Right renal cortex interstitium (tissue), 3 donors: ENCODE data around the gene MTERF4. TPM values are rescaled to one million over a fixed set of nuclear protein-coding genes. Genes with fewer than 3 reads are reported as not detected.

Experiments
- DNase-seq, 3 donors: peaks; one replicate each; pipeline ENCODE4 v3.0.0-alpha.2; 2013; ENCODE audit warnings: low read depth in 3 of 3, low spot score in 2 of 3
- polyA plus RNA-seq, 3 donors: library from polyadenylated mRNA; unstranded; fragments of 120-200 nt; gene quantifications; one replicate each; pipeline ENCODE4 v1.2.1, GENCODE V29; 2013; ENCODE audit not compliant: insufficient read length in 3 of 3

The MTERF4 gene
- polyA plus RNA-seq, 3 donors = 61.5 to 74.3 (median 64.1) TPM

DNA sequence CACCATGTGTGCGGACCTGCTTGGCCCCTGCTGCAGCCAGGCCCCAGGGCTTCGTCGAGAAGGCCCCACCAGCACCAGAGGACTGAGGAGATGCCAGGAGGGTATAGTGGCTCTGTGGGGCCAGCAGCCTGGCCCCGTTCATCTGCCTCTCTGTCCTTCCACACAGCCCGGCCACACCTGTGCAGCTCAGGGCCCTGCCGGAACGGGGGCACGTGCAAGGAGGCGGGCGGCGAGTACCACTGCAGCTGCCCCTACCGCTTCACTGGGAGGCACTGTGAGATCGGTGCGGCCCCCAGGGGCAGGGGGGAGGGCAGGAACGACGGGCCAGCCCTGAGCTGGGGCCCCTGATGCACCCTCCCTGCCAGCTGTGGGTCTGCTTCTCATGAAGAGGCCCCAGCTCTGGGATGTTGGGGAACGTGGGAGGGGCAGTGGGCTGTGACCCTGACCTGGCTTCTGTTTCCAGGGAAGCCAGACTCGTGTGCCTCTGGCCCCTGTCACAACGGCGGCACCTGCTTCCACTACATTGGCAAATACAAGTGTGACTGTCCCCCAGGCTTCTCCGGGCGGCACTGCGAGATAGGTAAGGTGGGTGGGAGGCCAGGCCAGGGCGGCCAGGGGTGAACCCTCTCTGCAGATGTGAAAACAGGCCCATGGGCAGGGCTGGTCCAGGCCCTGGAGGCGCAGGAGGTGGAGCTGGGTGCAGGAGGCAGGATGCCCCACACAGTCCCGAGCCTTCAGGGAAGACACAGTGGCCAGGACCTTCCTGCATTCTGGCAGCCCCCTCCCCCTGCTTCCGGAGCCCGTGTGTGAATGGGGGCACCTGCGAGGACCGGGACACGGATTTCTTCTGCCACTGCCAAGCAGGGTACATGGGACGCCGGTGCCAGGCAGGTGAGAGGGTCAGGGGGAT is 50.3 kb downstream of the MTERF4 start:
- no peak for DNase-seq

DNA sequence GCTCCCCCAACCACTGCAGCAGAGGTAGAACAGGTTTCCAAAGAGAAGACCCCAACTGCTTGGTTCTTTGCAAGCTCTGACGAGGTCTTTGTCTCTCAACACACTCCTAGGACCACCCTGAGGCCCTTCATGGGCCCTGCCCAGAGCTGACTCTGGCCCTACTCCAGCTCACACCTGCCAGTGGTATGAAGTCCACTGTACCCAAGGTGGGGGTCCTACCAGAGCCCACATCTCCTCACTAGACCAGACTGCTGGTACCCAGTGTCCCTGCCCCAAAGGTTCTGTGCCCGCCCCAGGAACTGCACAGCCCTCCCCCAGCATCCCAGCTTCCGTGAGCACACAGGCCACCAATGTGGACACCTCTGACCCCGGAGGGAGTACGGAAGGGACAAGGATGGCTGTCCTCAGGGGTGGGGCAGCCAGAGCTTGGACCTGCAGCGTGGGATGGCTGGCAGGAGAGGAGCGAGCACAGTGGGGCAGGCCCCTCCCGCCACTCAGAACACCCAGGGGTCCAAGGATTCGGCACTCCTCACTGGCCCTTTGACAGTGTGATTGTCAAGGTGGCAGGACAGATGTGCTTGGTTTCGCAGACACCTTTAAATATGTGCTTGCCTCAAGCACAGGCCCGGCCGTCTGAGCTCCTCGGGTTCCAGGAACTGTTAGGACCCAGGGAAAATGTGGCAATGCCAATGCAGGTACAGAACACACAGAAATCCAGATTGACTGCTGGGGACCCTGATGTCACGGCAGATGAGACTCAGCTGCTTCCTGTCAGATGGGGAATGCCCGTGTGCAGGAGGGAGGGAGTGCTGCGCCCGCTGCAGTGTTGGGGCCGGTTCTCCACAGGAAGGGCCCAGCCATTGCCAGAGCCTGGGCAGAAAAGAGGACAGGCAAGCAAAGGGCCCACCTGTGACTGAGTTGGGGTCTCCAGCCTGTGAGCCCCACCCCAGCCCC is 51.2 kb downstream of the MTERF4 start:
- no peak for DNase-seq

DNA sequence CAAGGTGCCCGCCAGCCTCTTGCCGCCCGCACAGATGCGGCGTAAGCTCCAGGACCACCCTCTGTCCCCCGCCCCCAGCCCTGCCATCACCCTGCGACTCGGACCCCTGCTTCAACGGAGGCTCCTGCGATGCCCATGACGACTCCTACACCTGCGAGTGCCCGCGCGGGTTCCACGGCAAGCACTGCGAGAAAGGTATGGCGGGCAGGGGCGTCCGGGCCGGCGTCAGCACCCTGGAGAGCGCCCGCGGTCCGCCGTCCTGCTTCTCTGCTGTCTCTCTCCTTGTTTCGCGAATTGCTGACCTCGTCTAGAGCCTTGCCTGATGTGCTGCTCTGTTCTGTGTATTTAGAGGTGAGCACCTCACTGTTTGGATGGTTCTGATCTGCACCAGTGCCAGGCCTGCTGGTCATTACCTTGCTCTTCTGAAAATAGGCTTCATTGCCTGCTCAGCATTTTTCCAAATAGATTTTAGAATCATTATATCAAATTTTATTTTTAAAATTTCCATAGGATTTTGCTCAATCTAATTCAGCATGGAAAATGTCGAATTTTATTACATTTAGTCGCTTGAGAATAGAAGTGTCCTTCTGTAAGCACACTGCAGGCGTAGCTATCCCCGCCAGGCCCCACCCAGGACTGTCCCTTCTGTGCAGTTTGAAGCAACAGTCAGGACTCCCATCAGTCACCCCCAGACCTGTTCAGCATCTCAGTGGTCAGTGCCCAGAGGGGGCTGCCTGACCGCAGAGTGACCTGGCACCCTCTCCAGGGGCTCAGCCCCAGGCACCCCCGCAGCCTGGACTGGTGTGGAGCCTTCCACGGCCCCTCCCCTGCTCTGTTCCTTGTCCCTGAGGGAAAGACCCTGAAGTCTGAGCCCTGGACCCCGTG is 52.1 kb downstream of the MTERF4 start:
- DNase-seq = no peak

DNA sequence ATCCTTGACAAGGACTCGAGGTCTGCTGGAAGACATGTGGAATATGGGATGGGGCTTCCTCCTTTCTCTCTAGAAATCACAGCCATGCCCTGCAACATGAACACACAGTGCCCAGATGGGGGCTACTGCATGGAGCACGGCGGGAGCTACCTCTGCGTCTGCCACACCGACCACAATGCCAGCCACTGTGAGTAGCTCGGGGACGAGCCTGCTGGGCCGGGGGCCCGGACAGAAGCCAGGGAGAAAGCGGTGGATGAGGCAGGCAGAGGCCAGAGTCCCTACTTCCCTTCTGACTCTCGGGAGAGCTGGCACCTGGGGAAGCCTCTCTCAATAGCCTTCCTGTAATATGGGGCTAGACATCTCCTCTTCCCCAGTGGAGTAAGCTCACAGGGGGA is 53.1 kb downstream of the MTERF4 start:
- no peak for DNase-seq

GRCh38 chr2:241048149-241048948 is 53.7 kb downstream of the MTERF4 start:
- no peak for DNase-seq

DNA sequence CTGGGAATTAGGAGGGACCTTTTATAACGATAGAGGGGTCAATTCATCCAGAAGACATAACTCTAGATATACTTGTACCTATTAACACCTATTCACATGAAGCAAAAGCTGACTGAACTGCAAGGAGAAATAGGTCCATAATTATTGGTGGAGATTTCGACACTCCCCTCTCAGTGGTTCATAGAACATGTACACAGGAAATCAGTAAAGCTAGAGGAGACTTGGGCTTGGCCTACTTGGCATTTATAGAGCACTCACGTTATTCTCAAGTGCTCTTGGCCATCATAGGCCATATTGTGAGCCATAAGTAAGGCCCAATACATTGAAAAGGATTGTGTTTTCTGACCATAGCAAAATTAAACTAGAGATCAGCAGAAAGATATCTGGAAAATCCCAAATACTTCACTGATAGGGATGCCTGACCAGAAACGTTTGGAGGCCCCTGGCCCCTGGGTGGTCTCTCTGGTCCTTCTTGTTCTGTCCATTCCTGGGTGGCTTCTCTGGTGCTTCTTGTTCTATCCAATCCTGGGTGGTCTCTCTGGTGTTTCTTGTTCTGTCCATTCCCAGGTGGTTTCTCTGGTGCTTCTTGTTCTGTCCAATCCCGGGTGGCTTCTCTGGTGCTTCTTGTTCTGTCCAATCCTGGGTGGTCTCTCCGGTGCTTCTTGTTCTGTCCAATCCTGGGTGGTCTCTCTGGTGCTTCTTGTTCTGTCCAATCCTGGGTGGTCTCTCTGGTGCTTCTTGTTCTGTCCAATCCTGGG is 54.7 kb downstream of the MTERF4 start:
- DNase-seq = no peak

Other genes starting within 250 kb of the MTERF4 start
- gene AGXT, start 233.5 kb downstream of the MTERF4 start, polyA plus RNA-seq = under 1 TPM in 2 of 3 donors, not detected in 1; 0.04 to 0.15 TPM
- gene MAB21L4, start 206.1 kb downstream of the MTERF4 start, polyA plus RNA-seq = 1 to 10 TPM in 2 of 3 donors, under 1 TPM in 1; 0.76 to 3.3 (median 1.3) TPM
- gene CROCC2, start 196.0 kb downstream of the MTERF4 start, polyA plus RNA-seq = under 1 TPM in 1 of 3 donors, not detected in 2; 0.04 TPM
- gene SNED1, start 103.7 kb downstream of the MTERF4 start, polyA plus RNA-seq = 1 to 10 TPM; 6.2 to 7.4 (median 6.6) TPM
- gene PASK, start 47.2 kb upstream of the MTERF4 start, polyA plus RNA-seq = 10 to 100 TPM; 11.9 to 14.7 (median 13.0) TPM
- 10 to 100 TPM; 85.1 to 87.5 (median 86.1) TPM for gene PPP1R7, start 48.2 kb upstream of the MTERF4 start, polyA plus RNA-seq
- gene ANO7, start 86.4 kb upstream of the MTERF4 start, polyA plus RNA-seq = 1 to 10 TPM; 1.3 to 2.1 (median 1.4) TPM
- gene HDLBP, start 213.4 kb upstream of the MTERF4 start, polyA plus RNA-seq = 100 to 1,000 TPM; 325 to 373 (median 355) TPM
- gene SEPTIN2, start 213.6 kb upstream of the MTERF4 start, polyA plus RNA-seq = 100 to 1,000 TPM; 574 to 586 (median 582) TPM